GM18502 (cell line): ENCODE data around the gene DLGAP4.
"Not testable (repeated sequence)": the region's sequence is repeated elsewhere in the genome, so short reads cannot be mapped to it uniquely, and the experiment has no call there.

Source experiments
- ATAC-seq: cut with Tn5 transposase; IDR thresholded peaks from one replicate; pipeline ENCODE4 v1.9.1; 2021; ENCODE audit warnings: mild to moderate bottlenecking; ENCODE audit not compliant: unreplicated experiment, poor library complexity

The DLGAP4 gene

DNA sequence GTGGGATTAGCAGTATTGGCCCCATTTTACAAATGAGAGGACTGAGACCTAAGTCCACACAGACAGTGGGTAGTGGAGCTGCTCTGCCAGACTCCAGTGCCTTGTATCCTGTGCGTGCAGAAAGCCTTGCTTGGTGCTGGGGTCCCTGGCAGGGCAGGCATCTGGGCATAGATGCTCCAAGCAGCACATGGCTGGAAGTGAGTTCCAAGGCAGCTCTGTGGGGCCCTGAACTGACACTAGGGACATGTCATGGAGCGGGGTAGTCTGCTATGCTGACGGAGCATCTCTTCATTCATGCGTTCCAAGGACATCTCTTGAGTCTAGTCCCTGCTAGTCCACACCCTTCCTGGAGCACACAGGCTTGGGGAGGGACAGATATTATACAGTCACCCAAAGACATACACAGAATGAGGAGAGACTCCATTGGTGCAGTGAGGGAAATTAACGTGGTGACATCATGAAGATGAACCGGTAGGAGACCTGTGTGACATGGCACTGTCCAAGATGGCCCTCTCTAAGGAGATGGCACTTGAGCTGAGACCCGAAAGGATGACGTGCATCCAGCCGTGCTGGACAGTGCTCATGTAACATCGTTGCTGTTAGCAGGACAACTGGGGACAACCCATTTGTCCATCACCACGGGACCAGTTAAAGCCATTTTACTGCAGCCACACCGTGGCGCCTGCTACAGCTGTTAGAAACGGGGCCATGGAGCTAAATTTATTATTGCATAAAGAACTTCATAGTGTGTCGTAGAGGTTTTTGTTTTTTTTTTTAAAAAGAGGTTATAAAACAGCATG is 65.1 kb downstream of the DLGAP4 start:
- no peak for ATAC-seq

DNA sequence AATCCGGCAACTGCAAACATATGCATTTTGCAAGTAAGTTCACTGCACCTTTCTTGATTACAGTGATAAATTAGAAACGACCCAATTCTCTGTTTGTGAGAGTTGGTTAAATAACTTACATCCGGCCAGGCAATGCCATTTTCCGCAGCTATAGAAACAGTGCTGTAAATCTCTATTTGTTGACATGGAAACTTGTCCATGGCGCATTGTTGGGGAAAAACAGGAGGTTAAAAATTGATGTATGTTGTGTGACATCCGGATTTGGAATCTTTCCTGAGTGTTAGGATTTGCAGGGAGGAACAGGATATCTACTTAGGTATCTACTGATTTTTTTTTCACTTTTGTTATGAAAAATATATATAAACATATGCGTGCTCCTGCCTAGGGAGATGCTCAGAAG is 66.5 kb downstream of the DLGAP4 start:
- ATAC-seq, result no peak

DNA sequence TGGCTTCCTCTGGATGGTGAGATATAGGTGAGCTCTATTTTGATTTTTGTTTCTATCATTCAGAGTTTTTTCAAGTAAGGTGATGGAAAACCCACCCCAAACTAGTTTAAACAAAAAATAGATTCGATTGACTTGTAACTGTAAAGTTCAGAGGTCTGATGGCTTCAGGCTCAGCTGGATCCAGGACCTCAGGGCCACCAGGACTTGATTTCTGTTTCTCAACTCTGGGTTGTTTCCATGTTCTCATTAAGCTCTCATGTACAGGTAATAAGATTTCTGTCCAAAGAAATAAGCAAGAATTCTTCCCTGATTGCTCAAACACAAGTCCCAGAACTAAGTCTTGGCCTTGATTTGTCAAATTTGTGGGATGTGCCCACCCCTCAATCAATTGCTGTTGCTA is 67.0 kb downstream of the DLGAP4 start:
- ATAC-seq, result no peak

DNA sequence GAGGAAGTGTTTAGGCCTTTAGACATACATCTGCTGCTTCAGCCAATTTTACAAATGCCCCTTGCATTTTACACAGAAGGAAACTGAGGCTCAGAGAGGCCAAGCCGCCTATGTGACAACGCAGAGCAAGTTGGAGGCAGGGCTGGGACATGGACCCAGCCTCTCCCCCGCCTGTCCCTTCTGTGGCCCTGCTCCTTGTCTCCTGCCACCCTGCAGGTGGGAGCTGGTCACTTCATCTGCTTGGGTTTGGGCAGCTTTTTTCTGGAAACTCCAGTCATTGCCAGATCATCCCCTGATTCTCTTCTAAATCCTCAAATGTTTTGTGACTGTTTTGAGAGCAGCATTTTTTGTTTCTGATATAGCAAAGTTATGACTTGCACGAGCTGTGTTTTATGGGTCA is 68.9 kb downstream of the DLGAP4 start:
- no peak for ATAC-seq

DNA sequence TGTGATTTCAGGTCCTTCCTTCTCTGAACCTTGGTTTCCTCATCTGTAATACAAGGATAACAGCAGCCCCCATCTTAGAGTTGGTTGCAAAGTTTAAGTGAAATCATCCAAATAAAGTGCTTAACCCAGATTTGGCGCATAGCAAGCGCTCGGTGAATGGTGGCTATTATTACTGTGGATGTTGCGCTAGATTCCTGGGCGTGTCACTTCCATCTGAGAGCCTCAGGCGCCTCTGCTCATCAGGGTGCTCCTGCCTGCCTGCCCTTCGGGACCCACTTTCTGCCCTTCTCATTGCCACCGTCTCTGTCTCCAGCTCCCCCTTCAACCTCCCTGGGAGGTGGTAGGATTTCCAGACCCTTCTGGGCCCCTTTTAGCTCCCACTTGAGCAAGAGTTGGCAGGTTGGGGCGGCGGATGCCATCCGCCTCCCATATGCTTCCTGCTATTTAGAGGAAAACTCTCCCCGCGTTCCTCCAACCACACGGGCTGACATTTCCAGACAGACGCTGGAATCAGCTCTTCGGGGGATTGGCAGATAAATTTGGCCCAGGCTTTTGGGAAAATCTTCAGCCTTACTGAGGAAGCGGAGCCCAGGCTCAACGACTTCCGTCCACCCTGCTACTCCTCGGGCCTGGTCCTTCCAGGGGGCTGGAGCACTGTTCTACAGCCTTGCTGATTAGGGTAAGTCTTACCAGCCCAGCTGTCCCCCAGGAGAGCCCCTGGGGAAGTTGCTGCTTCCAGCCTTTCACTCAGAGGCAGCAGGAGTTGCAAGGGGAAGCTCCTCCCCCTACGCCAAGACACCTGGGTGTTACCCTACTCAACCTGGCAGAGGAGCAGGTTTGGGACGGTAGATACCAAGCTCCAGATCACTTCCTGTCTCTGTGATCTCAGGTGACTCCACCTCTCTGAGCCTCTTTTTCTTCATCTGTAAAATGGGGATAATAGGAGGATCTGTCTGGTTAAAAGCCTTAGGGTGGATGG is 71.5 kb downstream of the DLGAP4 start:
- ATAC-seq, result no peak

DNA sequence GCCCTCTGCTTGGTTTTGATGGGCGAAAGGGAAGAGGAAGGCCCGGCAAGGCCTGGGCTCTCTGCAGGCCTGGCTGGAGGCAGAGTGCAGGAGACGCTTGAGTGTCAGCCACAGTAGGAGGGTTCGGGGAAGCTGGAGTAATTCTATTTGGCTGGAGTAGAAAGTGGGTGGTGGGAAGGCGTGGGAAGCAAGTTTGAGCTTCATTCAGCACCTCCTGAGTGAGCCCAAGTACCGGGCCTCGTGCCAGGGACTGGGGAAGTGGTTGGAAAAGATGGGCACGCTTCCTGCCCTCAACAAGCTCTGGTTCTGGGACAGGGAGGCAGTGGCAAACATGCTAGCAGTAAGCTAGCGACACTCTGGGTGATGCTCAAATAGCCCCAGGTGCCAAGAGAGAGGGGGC is 72.5 kb downstream of the DLGAP4 start:
- no peak for ATAC-seq

DNA sequence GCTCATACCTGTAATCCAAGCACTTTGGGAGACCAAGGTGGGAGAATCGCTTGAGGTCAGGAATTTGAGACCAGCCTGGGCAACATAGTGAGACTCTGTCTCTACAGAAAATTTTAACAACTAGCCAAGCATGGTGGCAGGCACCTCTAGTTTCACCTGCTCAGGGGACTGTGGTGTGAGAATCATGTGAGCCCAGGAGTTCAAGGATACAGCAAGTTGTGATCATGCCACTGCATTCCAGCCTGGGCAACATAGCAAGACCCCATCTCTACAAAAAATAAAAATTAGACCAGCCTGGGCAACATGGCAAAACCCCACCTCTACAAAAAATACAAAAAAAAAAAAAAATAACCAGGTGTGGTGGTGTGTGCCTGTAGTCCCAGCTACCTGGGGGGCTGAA is 73.8 kb downstream of the DLGAP4 start:
- ATAC-seq, result not testable (repeated sequence)

DNA sequence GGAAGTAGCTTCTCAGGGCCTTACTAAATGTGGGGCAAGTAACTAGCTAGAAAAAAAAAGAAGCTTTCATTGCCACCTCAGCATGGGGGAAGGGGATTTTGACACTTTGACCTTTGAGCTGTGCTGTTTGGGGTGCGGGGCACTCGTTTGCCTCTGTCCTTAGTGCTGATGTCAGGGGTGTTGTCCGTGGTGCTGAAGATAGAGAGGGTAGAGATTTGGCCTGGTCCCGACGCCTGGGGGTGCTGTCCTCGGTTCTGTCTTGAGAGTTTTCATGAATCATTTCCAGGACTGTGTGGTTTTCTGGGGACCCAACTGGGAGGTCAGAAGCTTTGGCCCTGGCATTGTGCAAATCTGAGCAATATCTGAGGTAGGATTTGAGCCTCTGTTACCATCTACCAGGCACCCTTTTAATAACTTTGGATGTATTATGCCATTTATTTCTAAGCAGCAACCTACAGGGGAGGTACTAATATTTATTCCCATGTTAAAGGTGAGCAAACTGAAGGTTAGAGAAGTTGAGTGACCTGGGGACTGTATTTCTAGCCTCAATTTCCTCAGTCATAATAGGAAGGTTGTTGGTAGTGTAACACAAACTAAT is 78.0 kb downstream of the DLGAP4 start:
- no peak for ATAC-seq

DNA sequence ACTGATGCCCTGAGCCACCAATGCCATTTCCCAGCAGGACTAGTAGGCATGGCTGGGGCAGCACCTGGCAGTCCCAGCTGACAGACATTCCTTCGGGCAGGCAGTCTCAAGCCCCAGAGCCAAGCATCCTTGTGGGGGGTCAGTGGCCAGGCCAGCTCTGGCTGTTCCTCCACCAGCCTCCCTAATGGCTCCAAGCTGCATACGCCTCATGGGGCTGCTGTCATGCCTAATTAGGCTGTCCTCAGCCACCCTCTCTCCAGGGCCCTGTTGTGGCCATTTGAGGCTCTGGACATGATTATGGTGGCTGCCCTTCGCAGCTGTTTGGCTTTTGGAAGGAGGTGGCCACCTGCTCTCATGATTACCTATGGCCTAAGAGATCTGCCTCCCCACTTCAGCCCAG is 79.4 kb downstream of the DLGAP4 start:
- ATAC-seq, result no peak

DNA sequence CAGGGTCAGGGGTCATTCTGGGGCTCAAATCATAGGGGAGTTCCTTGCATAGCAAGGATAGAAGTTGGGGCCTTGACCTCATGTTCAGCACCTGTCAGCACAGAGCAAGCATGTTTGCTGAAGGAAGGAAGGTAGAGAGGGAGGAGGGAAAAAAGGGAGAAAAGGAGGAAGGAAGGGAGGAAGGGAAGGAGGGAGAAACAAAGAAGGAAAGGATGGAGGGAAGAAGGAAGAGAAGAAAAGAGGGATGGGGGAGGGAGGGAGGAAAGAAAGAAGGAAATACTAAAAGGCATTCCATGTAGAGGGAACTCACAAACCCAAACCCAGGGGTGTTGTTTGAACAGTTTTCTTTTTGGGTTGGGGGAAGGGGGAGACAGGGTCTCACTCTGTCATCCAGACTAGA is 80.1 kb downstream of the DLGAP4 start:
- ATAC-seq, result no peak

DNA sequence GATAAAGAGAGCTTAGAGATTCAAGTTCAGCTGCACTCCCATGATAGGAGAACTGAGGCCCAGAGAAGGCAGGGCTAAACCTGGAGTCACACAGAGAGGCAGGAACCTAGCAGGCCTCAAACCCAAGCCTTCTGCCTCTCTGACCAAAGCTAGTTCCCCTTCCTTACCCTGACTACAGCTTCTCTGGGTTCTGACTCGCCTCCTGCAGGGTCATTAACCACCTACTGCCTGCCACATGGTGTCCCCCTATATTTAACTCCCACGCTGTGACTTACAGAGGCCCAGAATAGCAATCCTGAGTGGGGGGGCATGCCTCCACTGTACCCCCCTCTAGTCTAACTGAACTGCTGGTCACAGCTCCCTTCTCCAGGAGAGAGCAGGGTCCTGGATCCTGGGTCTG is 84.1 kb downstream of the DLGAP4 start:
- ATAC-seq, result no peak

DNA sequence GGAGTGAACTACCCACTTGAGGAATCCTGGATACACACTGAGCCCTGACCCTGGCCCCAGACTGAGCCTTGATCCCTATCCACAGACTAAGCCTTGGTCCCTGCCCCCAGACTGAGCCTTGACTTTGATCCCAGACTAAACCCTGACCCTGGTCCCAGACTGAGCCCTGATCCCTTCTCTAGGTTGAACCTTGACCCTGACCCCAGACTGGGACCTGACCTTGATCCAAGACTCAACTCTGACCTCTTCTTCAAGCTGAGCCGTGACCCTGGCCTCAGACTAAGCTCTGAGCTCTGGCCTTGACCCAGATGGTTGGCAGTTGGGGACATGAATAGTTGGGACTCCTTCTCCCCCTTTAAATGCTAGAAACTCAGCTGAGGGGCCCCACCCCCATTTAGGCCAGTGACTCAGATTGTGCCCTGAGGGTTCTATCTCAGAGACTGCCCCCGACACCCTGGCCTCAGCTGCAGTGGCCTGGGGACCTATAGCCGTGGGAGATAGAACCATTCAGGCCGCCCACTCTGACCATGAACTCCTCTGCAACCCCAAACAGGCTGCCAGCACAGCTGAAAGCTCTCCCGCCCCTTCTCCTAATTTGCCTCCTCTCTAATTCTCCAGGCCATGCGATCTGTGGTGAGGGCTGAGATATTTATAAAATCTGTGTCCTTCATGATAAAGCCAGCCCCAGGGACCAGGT is 84.7 kb downstream of the DLGAP4 start:
- ATAC-seq, result no peak

DNA sequence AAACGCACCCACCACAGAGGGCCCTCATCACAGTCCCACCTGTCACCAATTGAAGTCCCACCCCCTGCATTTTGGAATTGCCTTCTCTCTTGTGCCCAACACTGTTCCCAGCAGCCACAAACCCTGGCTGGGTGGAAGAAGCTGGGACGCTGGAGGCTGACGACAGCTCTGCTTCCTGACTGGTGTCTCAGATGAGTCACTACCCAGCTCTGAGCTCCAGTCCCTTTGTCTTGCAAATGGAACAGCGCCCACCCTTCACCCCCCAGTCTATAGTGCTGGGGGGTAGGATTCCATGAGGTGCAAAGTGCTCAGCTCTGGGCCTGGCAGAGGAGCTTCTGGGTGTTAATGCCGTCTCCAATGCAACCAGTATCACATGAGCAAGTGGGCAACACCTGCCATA is 85.3 kb downstream of the DLGAP4 start:
- no peak for ATAC-seq

DNA sequence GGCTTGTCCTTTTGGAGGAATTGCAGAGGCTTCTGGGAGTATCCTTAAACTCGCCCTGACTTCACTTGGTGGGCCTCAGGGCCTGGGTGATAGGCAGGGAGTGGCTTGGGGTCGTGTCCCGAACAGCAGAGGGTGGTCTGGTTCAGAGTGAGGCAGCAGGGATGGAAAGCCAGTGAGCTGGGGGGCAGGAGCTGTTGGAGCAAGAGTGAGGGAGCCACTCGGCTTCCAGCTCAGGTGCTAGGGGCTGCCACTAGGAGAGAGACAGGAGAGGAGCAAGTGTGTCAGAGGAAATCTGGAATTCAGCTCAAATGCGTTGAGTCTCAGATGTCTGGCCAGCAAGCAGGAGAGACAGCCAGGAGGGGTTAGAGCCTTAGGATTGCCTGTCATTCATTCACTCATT is 85.8 kb downstream of the DLGAP4 start:
- ATAC-seq, result no peak

DNA sequence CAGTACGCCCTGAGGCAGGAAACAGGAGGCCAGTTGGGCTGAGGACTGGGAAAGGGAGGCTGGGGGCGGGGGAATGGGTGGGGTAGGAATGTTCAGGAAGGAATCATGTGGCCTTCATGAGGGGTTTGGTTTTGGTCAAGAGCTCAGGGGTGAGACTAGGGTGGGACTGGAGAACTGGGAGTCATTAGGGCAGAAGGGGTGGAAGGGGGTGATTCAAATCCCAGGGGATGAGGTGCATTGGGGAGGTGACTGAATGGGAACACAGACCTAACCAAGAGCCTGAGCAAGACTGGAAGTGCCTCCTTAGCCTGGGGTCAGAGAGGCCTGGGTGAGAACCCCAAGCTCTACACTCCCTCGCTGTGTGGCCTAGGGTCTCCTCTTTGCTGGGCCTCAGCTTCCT is 86.8 kb downstream of the DLGAP4 start:
- ATAC-seq, result no peak

DNA sequence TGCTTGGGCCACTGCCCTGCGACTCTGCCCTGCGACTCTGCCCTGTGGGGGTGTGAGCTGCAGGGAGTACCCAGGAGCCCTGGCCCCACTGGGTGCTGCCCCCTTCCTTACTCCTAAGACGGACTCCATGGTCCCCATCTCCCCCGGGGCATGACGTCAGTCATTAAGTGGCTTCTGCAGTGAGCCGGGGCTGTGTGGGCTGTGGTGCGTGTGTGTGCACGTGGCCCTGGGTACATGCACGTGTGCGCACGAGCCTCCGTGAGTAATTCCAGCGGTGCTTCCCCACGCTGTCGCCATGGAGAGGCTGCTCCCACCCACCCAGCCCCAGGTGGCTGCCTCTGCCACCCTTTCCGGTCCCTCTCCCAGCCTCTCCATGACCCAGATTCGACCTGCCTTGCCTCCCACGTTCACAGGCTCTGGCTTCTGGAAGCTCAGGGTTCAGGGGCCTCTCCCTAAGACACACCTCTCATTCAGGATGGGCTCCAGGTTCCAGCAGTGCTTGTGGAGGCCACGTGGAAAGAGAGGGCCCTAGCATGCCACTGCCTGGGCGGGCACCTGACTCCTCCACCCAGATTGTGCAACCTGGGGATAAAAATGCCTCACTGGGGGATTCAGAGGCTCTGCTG is 88.3 kb downstream of the DLGAP4 start:
- no peak for ATAC-seq

DNA sequence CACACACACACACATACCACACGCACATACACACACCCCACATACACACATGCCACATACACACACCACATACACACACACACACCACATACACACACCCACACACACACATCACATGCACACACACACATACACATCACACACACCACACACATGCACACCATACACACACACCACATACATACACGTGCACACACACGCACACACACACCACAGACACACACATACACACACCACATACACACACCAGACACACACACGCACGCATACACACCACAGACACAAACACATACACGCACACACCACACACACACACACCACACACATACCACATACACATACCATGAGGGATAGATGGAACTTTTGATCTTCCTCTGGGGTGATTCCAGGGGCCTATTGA is 90.2 kb downstream of the DLGAP4 start:
- no peak for ATAC-seq

DNA sequence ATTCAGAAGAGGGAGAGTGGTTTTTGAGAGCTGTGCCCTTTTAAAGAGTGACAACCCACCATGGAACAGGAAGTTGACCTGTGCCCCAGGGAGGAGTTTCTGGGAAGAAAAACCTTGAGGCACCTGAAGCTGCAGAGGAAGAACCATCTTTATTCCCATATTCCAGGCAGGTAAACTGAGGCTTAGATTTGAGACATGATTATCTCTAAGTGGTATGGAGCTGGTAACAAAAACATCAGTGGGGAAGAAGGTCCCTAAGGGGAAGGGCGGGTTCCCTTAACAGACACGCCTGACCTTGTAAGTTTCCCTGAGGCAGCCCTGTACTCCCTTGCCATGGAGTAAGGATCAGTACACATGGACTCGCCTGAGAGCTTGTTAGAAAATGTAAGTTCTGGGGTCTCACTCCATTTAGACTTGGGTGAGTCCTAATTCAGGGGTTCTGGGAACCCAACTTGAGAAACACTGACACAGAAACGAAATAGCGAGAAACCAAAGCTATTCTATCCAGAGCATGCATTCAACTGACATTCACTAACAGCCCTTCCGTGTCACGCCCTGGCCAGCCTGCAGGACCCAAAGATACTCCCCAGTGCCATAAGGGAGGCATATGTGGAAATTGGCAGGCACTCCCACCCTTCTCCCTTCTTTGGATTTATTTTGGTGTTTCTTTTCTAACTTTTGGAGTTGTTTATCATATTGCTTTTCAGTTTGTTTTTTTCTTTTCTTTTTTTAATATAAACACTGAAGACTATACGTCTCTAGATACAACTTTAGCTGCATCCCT is 90.9 kb downstream of the DLGAP4 start:
- no peak for ATAC-seq

DNA sequence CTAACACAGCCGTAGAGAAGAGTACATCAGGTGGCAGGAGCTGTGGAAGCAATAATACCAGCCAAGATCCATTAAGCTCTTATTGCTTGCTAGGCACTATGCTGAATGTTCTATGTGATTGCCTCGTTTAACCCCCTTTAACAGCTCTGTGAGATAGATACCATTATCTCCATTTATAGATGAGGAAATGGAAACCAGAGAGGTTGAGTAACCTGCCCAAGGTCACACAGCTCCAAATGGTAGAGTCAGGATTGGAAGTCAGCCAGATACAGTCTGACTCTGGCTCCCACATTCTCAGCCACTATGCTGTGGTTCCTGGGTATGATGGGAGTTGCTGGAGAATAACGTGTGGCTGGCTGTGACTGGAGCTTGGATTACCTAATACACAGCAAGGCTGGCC is 92.4 kb downstream of the DLGAP4 start:
- ATAC-seq, result no peak
